HepG2 (cell line): Measurements from ENCODE around the gene RAD52. TPM values are rescaled to one million over a fixed set of nuclear protein-coding genes. Genes with fewer than 3 reads are reported as not detected.

Experiments
- ATAC-seq: fragments of 200-7000 bp; cut with Tn5 transposase; 3 replicates; pipeline ENCODE4 v1.9.1; 2020; ENCODE audit warnings: mild to moderate bottlenecking, moderate library complexity
- BruUV-seq: library from RNA; stranded (reverse); fragments of 400-500 nt; replicated peaks from 2 replicates; lab custom pipeline; 2021; lab: Mats Ljungman, UMichigan
- CTCF ChIA-PET: fragments of 300-600 bp; formaldehyde crosslinking; extraction: SDS; loops from one replicate; lab custom pipeline; 2021; ENCODE audit warnings: low total read pairs, inconsistent platforms, low intra/inter-chr PET ratio; lab: Yijun Ruan, JAX
- POLR2A ChIA-PET: fragments of 350-600 bp; sonication (Branson Sonifier 250); formaldehyde crosslinking; loops from one replicate; lab custom pipeline; 2020; ENCODE audit warnings: antibody characterized with exemption, inconsistent platforms; lab: Yijun Ruan, JAX
- DNase-seq: peaks from one replicate; pipeline ENCODE4 v3.0.0-alpha.2; 2015; ENCODE audit warnings: low spot score
- FAIRE-seq: peaks from 3 replicates; lab custom pipeline; 2011; peaks lifted over from hg19 to GRCh38; lab: Jason Lieb, UNC
- H2AFZ ChIP-seq: one replicate; pipeline ENCODE4 v1.6.1; 2011; ENCODE audit warnings: low read length, inconsistent platforms
- H3K27ac ChIP-seq: fragments of 300-600 bp; 3 replicates; pipeline ENCODE4 v1.8.0; 2011; ENCODE audit warnings: mixed run types, mild to moderate bottlenecking, mixed read lengths, low read length, inconsistent platforms; ENCODE audit not compliant: insufficient read depth; ENCODE audit errors: extremely low read length
- H3K27me3 ChIP-seq, 2 experiments: fragments of 200-600 bp in 1 of 2; 2 replicates in 1 of 2; 3 replicates in 1 of 2; pipeline versions ENCODE4 v1.6.0 to v1.8.0; 2011; ENCODE audit warnings: low read length in 2 of 2, mild to moderate bottlenecking in 2 of 2, moderate library complexity in 2 of 2, inconsistent platforms in 1 of 2; ENCODE audit not compliant: insufficient read depth in 2 of 2, control insufficient read depth in 1 of 2
- H3K36me3 ChIP-seq, 2 experiments: fragments of 200-600 bp in 1 of 2; replicated peaks in 1 of 2; 2 replicates in 1 of 2; 3 replicates in 1 of 2; pipeline versions ENCODE4 v1.5.1 to v1.8.0; 2011; ENCODE audit warnings: low read length in 2 of 2, inconsistent platforms in 1 of 2; ENCODE audit not compliant: insufficient read depth in 2 of 2, control insufficient read depth in 1 of 2
- H3K4me1 ChIP-seq: 2 replicates; pipeline ENCODE4 v1.5.1; 2012; ENCODE audit warnings: low read length, inconsistent platforms; ENCODE audit not compliant: insufficient read depth
- H3K4me2 ChIP-seq: 2 replicates; pipeline ENCODE4 v1.6.0; 2011; ENCODE audit warnings: low read depth, low read length, inconsistent platforms
- H3K4me3 ChIP-seq, 3 experiments: fragments of 200-600 bp in 1 of 3; sonication (generic), shearing (Covaris generic) in 1 of 3; replicated peaks in 1 of 3; 2 replicates each; pipeline ENCODE4 v1.5.1; 2011 to 2016; ENCODE audit warnings: low read length in 3 of 3, inconsistent platforms in 2 of 3, low read depth in 2 of 3, mild to moderate bottlenecking in 2 of 3, control low read depth in 1 of 3, mixed read lengths in 1 of 3; ENCODE audit not compliant: insufficient read depth in 1 of 3
- H3K79me2 ChIP-seq: one replicate; pipeline ENCODE4 v1.6.1; 2011; ENCODE audit warnings: low read length, inconsistent platforms; ENCODE audit not compliant: insufficient read depth
- H3K9ac ChIP-seq: 2 replicates; pipeline ENCODE4 v1.6.0; 2011; ENCODE audit warnings: mild to moderate bottlenecking, low read depth, low read length, inconsistent platforms; ENCODE audit not compliant: insufficient read depth
- H3K9me3 ChIP-seq: 2 replicates; pipeline ENCODE4 v1.5.1; 2012; ENCODE audit warnings: mild to moderate bottlenecking, low read length
- H4K20me1 ChIP-seq: 2 replicates; pipeline ENCODE4 v1.6.0; 2011; ENCODE audit warnings: inconsistent platforms, mild to moderate bottlenecking, low read length, moderate library complexity; ENCODE audit not compliant: insufficient read depth
- ARNT ChIP-seq: fragments of 450-650 bp; IDR thresholded peaks from 2 replicates; pipeline ENCODE4 v1.6.1; 2017
- ESRRA ChIP-seq: sonication (generic); formaldehyde crosslinking; IDR thresholded peaks from 2 replicates; pipeline ENCODE4 v1.5.1; 2020; ENCODE audit warnings: mild to moderate bottlenecking, low read depth, missing genetic modification reagents
- KDM2A ChIP-seq: sonication (generic); formaldehyde crosslinking; IDR thresholded peaks from 2 replicates; pipeline ENCODE4 v1.4.0; 2020; ENCODE audit warnings: low read depth, missing genetic modification reagents, borderline replicate concordance
- NFE2 ChIP-seq: sonication (generic); formaldehyde crosslinking; IDR thresholded peaks from 2 replicates; pipeline ENCODE4 v1.4.0; 2020; ENCODE audit warnings: missing genetic modification reagents
- PHF8 ChIP-seq: sonication (generic); formaldehyde crosslinking; IDR thresholded peaks from 2 replicates; pipeline ENCODE4 v1.5.0; 2020; ENCODE audit warnings: missing genetic modification reagents
- SMAD9 ChIP-seq: sonication (generic); formaldehyde crosslinking; IDR thresholded peaks from 2 replicates; pipeline ENCODE4 v1.5.1; 2020; ENCODE audit warnings: mild to moderate bottlenecking, missing genetic modification reagents
- TMF1 ChIP-seq: sonication (generic); formaldehyde crosslinking; IDR thresholded peaks from 2 replicates; pipeline ENCODE4 v1.8.1; 2022; ENCODE audit warnings: low read depth, missing genetic modification reagents
- XBP1 ChIP-seq: sonication (generic); formaldehyde crosslinking; IDR thresholded peaks from 2 replicates; pipeline ENCODE4 v1.5.0; 2020; ENCODE audit warnings: missing genetic modification reagents
- ZNF567 ChIP-seq: sonication (generic); formaldehyde crosslinking; IDR thresholded peaks from 2 replicates; pipeline ENCODE4 v1.8.1; 2023; ENCODE audit warnings: mild to moderate bottlenecking, missing genetic modification reagents, borderline replicate concordance
- WGBS: methylation state at CpG from one replicate; pipeline ENCODE4 v1.1.6; 2017; ENCODE audit warnings: low lambda C conversion rate; 5-methylcytosine and 5-hydroxymethylcytosine counted together
- in situ Hi-C: cut with HindIII; loops from 2 replicates; pipeline ENCODE4 v1.10.0; 2017; ENCODE audit warnings: low pct_unique_long_range_greater_than_20kb; ENCODE audit not compliant: extremely low pct_ligation_motif_present
- intact Hi-C: fragments of 100-400 bp; cut with micrococcal nuclease; formaldehyde crosslinking; loops from one replicate; pipeline ENCODE4 v1.10.0; 2022; ENCODE audit not compliant: unreplicated experiment
- polyA plus RNA-seq, 8 experiments: library from polyadenylated mRNA; depleted of rRNA in 3 of 8; stranded (reverse) in 7 of 8; unstranded in 1 of 8; fragments of >200 nt; fragmentation: Illumina TruSeq in 4 of 8; extraction: Trizol in 4 of 8; gene quantifications; 2 replicates each; pipeline versions ENCODE4 v1.2.1 to v1.2.3, GENCODE V29; 2011 to 2016; ENCODE audit warnings: low read depth in 4 of 8, missing spikeins in 1 of 8, mixed read lengths in 1 of 8; ENCODE audit not compliant: insufficient read depth in 1 of 8
- total RNA-seq, 5 experiments: library from RNA; depleted of rRNA; stranded (reverse); fragments of >200 nt; fragmentation: Illumina TruSeq; extraction: Trizol; gene quantifications; 2 replicates each; pipeline ENCODE4 v1.2.3, GENCODE V29; 2016; ENCODE audit warnings: low read depth in 1 of 5
- TF ChIP-seq, protein P1 (sequence below): sonication (generic); formaldehyde crosslinking; IDR thresholded peaks from 2 replicates; pipeline ENCODE4 v1.9.0; 2022; ENCODE audit warnings: low read depth, missing genetic modification reagents
- TF ChIP-seq, protein P2 (sequence below): sonication (generic); formaldehyde crosslinking; IDR thresholded peaks from 2 replicates; pipeline ENCODE4 v1.5.0; 2020; ENCODE audit warnings: mild to moderate bottlenecking, missing genetic modification reagents
- TF ChIP-seq, protein P3 (sequence below): sonication (generic); formaldehyde crosslinking; IDR thresholded peaks from 2 replicates; pipeline ENCODE4 v1.4.0; 2020; ENCODE audit warnings: mild to moderate bottlenecking, missing genetic modification reagents

Gene RAD52
- total and polyA plus RNA-seq, 2 of the 13 experiments (the other 11 are each of a cell fraction or from before 2014, with no cell fraction given), result 14.3 to 19.9 TPM

DNA sequence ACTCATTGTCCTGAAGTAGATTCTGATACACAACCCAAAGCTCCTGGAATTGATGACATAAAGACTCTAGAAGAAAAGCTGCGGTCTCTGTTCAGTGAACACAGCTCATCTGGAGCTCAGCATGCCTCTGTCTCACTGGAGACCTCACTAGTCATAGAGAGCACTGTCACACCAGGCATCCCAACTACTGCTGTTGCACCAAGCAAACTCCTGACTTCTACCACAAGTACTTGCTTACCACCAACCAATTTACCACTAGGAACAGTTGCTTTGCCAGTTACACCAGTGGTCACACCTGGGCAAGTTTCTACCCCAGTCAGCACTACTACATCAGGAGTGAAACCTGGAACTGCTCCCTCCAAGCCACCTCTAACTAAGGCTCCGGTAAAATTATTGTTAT is 63.8 kb downstream of the RAD52 start:
- no peaks in the 10 kb centered on the region for H3K4me1 ChIP-seq
- no peak overlapping the region for H3K4me2 ChIP-seq
- TF ChIP-seq ESRRA (CRISPR knock-in tag) (no peak), NFE2 (CRISPR knock-in tag) (no peak)
- TF ChIP-seq, protein P1, sequence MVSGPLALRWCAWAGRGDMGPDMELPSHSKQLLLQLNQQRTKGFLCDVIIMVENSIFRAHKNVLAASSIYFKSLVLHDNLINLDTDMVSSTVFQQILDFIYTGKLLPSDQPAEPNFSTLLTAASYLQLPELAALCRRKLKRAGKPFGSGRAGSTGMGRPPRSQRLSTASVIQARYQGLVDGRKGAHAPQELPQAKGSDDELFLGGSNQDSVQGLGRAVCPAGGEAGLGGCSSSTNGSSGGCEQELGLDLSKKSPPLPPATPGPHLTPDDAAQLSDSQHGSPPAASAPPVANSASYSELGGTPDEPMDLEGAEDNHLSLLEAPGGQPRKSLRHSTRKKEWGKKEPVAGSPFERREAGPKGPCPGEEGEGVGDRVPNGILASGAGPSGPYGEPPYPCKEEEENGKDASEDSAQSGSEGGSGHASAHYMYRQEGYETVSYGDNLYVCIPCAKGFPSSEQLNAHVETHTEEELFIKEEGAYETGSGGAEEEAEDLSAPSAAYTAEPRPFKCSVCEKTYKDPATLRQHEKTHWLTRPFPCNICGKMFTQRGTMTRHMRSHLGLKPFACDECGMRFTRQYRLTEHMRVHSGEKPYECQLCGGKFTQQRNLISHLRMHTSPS (CRISPR knock-in tag), result no peak
- DNase-seq (no peak), ATAC-seq (no peak; the same call in 2 of the 3 replicates), FAIRE-seq (no peak)
- intact Hi-C loops, result no loop called here
- BruUV-seq, result no TSS peak
- H3K27ac ChIP-seq, result no peak overlapping the region
- H4K20me1 ChIP-seq, result no peaks in the 10 kb centered on the region
- H3K9ac ChIP-seq, result no peak overlapping the region
- no peaks in the 10 kb centered on the region for H3K27me3 ChIP-seq
- ChIA-PET POLR2A (no interaction called here), CTCF (no interaction called here)
- in situ Hi-C loops, result loop anchor here (10.0 kb wide), 1 partner anchor 321 kb away; no protein-coding TSS in a partner anchor
- no peaks in the 10 kb centered on the region for H3K79me2 ChIP-seq
- WGBS, result 100% methylated on average over 1 of the region's 2 CpGs
- no peaks in the 10 kb centered on the region for H3K9me3 ChIP-seq
- no peak overlapping the region for H2AFZ ChIP-seq
- peaks cover 33 to 90% of the 10 kb centered on the region in 2 experiments for H3K36me3 ChIP-seq
- H3K4me3 ChIP-seq, result no peak overlapping the region

DNA sequence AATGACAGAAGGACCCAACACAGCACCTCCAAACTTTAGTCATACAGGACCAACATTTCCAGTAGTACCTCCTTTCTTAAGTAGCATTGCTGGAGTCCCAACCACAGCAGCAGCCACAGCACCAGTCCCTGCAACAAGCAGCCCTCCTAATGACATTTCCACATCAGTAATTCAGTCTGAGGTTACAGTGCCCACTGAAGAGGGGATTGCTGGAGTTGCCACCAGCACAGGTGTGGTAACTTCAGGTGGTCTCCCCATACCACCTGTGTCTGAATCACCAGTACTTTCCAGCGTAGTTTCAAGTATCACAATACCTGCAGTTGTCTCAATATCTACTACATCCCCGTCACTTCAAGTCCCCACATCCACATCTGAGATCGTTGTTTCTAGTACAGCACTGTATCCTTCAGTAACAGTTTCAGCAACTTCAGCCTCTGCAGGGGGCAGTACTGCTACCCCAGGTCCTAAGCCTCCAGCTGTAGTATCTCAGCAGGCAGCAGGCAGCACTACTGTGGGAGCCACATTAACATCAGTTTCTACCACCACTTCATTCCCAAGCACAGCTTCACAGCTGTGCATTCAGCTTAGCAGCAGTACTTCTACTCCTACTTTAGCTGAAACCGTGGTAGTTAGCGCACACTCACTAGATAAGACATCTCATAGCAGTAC is 64.6 kb downstream of the RAD52 start:
- no peaks in the 10 kb centered on the region for H3K79me2 ChIP-seq
- H3K27me3 ChIP-seq, result no peaks in the 10 kb centered on the region
- ChIA-PET POLR2A (no interaction called here), CTCF (no interaction called here)
- in situ Hi-C loops, result loop anchor here (10.0 kb wide), 1 partner anchor 320 kb away; no protein-coding TSS in a partner anchor
- H4K20me1 ChIP-seq, result no peaks in the 10 kb centered on the region
- no peak for TF ChIP-seq TMF1 (CRISPR knock-in tag)
- TF ChIP-seq XBP1 (CRISPR knock-in tag), result no peak
- no peak for TF ChIP-seq ZNF567 (CRISPR knock-in tag)
- no peak for TF ChIP-seq ARNT
- no peak for TF ChIP-seq PHF8 (CRISPR knock-in tag)
- TF ChIP-seq, protein P2, sequence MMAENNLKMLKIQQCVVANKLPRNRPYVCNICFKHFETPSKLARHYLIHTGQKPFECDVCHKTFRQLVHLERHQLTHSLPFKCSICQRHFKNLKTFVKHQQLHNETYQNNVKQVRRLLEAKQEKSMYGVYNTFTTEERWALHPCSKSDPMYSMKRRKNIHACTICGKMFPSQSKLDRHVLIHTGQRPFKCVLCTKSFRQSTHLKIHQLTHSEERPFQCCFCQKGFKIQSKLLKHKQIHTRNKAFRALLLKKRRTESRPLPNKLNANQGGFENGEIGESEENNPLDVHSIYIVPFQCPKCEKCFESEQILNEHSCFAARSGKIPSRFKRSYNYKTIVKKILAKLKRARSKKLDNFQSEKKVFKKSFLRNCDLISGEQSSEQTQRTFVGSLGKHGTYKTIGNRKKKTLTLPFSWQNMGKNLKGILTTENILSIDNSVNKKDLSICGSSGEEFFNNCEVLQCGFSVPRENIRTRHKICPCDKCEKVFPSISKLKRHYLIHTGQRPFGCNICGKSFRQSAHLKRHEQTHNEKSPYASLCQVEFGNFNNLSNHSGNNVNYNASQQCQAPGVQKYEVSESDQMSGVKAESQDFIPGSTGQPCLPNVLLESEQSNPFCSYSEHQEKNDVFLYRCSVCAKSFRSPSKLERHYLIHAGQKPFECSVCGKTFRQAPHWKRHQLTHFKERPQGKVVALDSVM (CRISPR knock-in tag), result no peak
- no peak for TF ChIP-seq SMAD9 (CRISPR knock-in tag)
- TF ChIP-seq, protein P3, sequence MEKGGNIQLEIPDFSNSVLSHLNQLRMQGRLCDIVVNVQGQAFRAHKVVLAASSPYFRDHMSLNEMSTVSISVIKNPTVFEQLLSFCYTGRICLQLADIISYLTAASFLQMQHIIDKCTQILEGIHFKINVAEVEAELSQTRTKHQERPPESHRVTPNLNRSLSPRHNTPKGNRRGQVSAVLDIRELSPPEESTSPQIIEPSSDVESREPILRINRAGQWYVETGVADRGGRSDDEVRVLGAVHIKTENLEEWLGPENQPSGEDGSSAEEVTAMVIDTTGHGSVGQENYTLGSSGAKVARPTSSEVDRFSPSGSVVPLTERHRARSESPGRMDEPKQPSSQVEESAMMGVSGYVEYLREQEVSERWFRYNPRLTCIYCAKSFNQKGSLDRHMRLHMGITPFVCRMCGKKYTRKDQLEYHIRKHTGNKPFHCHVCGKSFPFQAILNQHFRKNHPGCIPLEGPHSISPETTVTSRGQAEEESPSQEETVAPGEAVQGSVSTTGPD, result no peak
- no peak for TF ChIP-seq KDM2A
- no peak for DNase-seq
- H3K4me2 ChIP-seq, result no peak overlapping the region
- WGBS, result 98% methylated on average over 5 of the region's 5 CpGs
- ATAC-seq, result peak; percentile 40; the same call in 2 of the 3 replicates
- no peak for FAIRE-seq
- BruUV-seq, result no TSS peak
- no peak overlapping the region for H3K4me3 ChIP-seq
- intact Hi-C loops, result no loop called here
- H2AFZ ChIP-seq, result no peak overlapping the region
- no peaks in the 10 kb centered on the region for H3K4me1 ChIP-seq
- peaks cover 30 to 90% of the 10 kb centered on the region in 2 experiments for H3K36me3 ChIP-seq
- no peaks in the 10 kb centered on the region for H3K9me3 ChIP-seq
- no peak overlapping the region for H3K27ac ChIP-seq
- H3K9ac ChIP-seq, result no peak overlapping the region
